Adrenal gland (tissue), 12 donors: ENCODE measurements around the gene GMFB. TPM values are rescaled to one million over a fixed set of nuclear protein-coding genes. Genes with fewer than 3 reads are reported as not detected.

ENCODE experiments used
- DNase-seq, 7 donors: peaks; one replicate each; pipeline ENCODE4 v3.0.0-alpha.2; 2019 to 2020
- H3K27ac ChIP-seq, 5 donors: fragments of 200-600 bp; sonication (generic) in 4 of 5; 1 replicate in 3 of 5; 2 replicates in 2 of 5; pipeline versions ENCODE4 v1.5.1 to v1.8.0; 2016 to 2020; ENCODE audit warnings: mild to moderate bottlenecking in 1 of 5
- H3K27me3 ChIP-seq: fragments of 200-600 bp; 2 replicates; pipeline ENCODE4 v1.8.0; 2021
- H3K36me3 ChIP-seq, 2 donors: fragments of 200-600 bp; replicated peaks in 1 of 2; 1 replicate in 1 of 2; 2 replicates in 1 of 2; pipeline versions ENCODE4 v1.5.1 to v1.8.0; 2018 to 2022
- H3K4me1 ChIP-seq, 2 donors: fragments of 200-600 bp; replicated peaks in 1 of 2; 1 replicate in 1 of 2; 2 replicates in 1 of 2; pipeline versions ENCODE4 v1.5.1 to v1.8.0; 2018 to 2021
- H3K4me3 ChIP-seq, 4 donors: fragments of 200-600 bp; sonication (generic) in 3 of 4; one replicate each; pipeline ENCODE4 v1.5.1; 2016 to 2018
- H3K9me3 ChIP-seq, 3 donors: fragments of 200-600 bp; sonication (generic) in 1 of 3; replicated peaks in 1 of 3; 1 replicate in 2 of 3; 2 replicates in 1 of 3; pipeline versions ENCODE4 v1.5.1 to v1.8.0; 2016 to 2021
- POLR2A ChIP-seq, 2 donors: fragments of 450-650 bp; IDR thresholded peaks; one replicate each; pipeline ENCODE4 v1.6.1; 2017; ENCODE audit warnings: antibody characterized with exemption in 2 of 2, mild to moderate bottlenecking in 2 of 2, moderate library complexity in 1 of 2
- WGBS, 4 donors: extraction: QIAGEN DNeasy Blood & Tissue Kit in 2 of 4; methylation state at CpG; one replicate each; pipeline versions ENCODE4 v1.1.5 to v1.1.7; 2013 to 2017; 5-methylcytosine and 5-hydroxymethylcytosine counted together
- intact Hi-C, 2 donors: fragments of 100-400 bp; cut with DNase I; formaldehyde crosslinking; loops; one replicate each; pipeline versions ENCODE4 v1.14.1 to v1.15.0; 2022 to 2023
- polyA plus RNA-seq, 3 donors: library from polyadenylated mRNA; stranded (reverse); fragments of 200-250 nt in 2 of 3; fragments of 350-450 nt in 1 of 3; fragmentation: Illumina TruSeq in 1 of 3; extraction: RNeasy Lipid Tissue Mini Kit (QIAGEN cat#74804) in 1 of 3; gene quantifications; one replicate each; pipeline ENCODE4 v1.2.3, GENCODE V29; 2013 to 2014
- total RNA-seq, 9 donors: library from RNA; depleted of rRNA in 4 of 9; stranded (reverse); fragments of >200 nt in 4 of 9; fragments of 120-200 nt in 1 of 9; fragmentation: NEBNext Ultra II Directional in 1 of 9; extraction: Animal tissue kit (Norgen Biotek cat#: 25700) in 1 of 9; gene quantifications; one replicate each; pipeline versions ENCODE4 v1.1.0 to v1.2.4, GENCODE V29; 2013 to 2023
- TF ChIP-seq, protein P1 (sequence below), 6 experiments: fragments of 450-650 bp in 4 of 6; fragments of 200-600 bp in 2 of 6; sonication (generic) in 1 of 6; IDR thresholded peaks; 1 replicate in 5 of 6; 2 replicates in 1 of 6; pipeline versions ENCODE4 v1.5.1 to v1.8.0; 2016 to 2021; ENCODE audit warnings: antibody characterized with exemption in 6 of 6, mild to moderate bottlenecking in 2 of 6, moderate library complexity in 1 of 6
- donor health status: healthy with polysubstance abuse.
- donor health status: Bipolar disorder and iron deficiency.
- donor health status: DM: yes; HTN: yes; CAD: no.
- donor health status: DM: no; HTN: no; CAD: no.
- donor health status: DM: no; HTN: no; CAD: no.
- donor health status: DM: yes; HTN: yes; CAD: no.

Gene GMFB
- total and polyA plus RNA-seq, 12 donors, result 8.2 to 66.3 (median 45.5) TPM

DNA sequence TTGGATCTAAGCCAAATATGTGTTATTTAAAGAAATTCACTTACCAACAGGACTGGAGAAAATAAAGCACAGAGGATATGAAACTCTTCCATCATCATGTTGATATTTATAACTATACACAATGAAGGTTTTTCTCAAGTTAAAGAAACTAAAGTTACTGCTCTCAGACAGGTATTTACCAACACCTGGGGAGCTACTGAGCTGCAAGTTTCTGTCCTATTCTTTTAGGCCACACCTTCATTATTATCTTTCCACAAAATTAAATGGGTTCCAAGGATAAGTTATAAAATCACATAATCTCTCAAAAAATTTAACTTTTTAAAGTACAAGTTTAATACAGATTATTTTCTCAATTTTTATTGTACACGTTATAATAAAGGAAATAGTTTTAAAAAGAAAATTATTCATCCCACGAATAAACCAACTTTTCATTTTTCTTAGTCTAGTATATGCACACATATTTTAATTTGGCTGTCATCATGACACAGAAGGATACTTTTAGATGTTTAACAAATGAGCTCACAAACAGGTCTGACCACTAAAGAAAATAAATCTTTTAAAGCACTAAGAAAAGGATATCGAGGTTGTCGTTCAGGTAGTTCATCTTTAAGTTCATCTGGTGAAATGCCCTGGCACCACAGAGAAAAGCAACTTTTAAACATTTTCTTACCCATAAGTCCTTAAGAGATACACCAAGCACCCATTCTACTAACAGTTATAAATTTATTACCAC is 7.8 kb downstream of the GMFB start:
- Histone ChIP-seq H3K36me3 (peaks cover 0 to 14% of the 10 kb centered on the region in 2 donors), H3K4me1 (peaks cover 0 to 35% of the 10 kb centered on the region in 2 donors), H3K27me3 (no peaks in the 10 kb centered on the region), H3K9me3 (peaks cover 0 to 7% (median 0%) of the 10 kb centered on the region in 3 donors), H3K27ac (no peak overlapping the region), H3K4me3 (no peak overlapping the region)
- WGBS, 4 donors, result 88 to 93% (median 91%) methylated on average over 4 of the region's 4 CpGs
- intact Hi-C loops, result no loop called here
- TF ChIP-seq POLR2A (IDR thresholded peaks at IDR 0.05), result no peak
- TF ChIP-seq, protein P1, sequence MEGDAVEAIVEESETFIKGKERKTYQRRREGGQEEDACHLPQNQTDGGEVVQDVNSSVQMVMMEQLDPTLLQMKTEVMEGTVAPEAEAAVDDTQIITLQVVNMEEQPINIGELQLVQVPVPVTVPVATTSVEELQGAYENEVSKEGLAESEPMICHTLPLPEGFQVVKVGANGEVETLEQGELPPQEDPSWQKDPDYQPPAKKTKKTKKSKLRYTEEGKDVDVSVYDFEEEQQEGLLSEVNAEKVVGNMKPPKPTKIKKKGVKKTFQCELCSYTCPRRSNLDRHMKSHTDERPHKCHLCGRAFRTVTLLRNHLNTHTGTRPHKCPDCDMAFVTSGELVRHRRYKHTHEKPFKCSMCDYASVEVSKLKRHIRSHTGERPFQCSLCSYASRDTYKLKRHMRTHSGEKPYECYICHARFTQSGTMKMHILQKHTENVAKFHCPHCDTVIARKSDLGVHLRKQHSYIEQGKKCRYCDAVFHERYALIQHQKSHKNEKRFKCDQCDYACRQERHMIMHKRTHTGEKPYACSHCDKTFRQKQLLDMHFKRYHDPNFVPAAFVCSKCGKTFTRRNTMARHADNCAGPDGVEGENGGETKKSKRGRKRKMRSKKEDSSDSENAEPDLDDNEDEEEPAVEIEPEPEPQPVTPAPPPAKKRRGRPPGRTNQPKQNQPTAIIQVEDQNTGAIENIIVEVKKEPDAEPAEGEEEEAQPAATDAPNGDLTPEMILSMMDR (IDR thresholded peaks at IDR 0.05), result no peak
- no peak for DNase-seq

DNA sequence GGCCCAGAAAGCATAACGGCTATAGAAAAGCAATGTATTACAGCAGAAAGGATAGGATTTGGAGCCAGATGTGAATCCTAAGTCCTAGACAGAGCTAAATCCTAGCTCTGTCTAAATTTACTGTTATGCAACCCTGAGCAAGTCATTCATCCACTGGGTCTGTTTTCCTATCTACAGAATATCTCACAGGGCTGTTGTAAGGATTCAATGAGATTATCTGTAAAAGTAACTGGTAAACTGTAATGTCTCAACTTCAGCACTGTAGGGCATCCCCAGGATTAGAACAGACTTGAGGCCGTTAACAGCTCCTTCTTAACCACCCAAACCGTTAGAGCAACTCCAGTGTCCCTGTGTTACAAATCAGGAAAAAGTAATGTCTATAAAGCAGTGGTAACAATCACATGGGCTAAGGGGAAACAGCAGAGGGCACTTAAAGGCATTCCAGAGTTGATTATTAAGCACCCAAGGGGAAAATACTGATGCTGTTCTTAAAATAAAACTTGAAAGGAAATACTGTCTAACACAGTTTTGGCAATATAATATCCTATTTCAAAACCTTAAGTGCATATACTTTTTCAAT is 10.1 kb downstream of the GMFB start:
- Histone ChIP-seq H3K36me3 (peaks cover 0 to 14% of the 10 kb centered on the region in 2 donors), H3K27ac (no peak overlapping the region), H3K27me3 (no peaks in the 10 kb centered on the region), H3K4me1 (peaks cover 0 to 13% of the 10 kb centered on the region in 2 donors), H3K9me3 (peaks cover 0 to 7% (median 0%) of the 10 kb centered on the region in 3 donors), H3K4me3 (no peak overlapping the region)
- WGBS, 4 donors, result 76 to 91% (median 86%) methylated on average over 3 of the region's 3 CpGs
- no peak for DNase-seq
- intact Hi-C loops, result no loop called here
- no peak for TF ChIP-seq POLR2A (IDR thresholded peaks at IDR 0.05)
- TF ChIP-seq, protein P1 (IDR thresholded peaks at IDR 0.05), result no peak

- 92 to 96% (median 93%) methylated on average over 4 of the region's 4 CpGs for WGBS, 4 donors
- Histone ChIP-seq H3K4me3 (no peak overlapping the region), H3K27me3 (no peaks in the 10 kb centered on the region), H3K36me3 (peaks cover 0 to 14% of the 10 kb centered on the region in 2 donors), H3K4me1 (peaks cover 0 to 16% of the 10 kb centered on the region in 2 donors), H3K9me3 (peaks cover 0 to 7% (median 0%) of the 10 kb centered on the region in 3 donors), H3K27ac (no peak overlapping the region)
- TF ChIP-seq, protein P1 (IDR thresholded peaks at IDR 0.05), result no peak
- TF ChIP-seq POLR2A (IDR thresholded peaks at IDR 0.05), result no peak
- no peak for DNase-seq
- intact Hi-C loops, result no loop called here
Observed at GRCh38 chr14:54475911-54476310, 12.9 kb downstream of the GMFB start.

- Histone ChIP-seq H3K27ac (no peak overlapping the region), H3K36me3 (peaks cover 0 to 14% of the 10 kb centered on the region in 2 donors), H3K27me3 (no peaks in the 10 kb centered on the region), H3K4me1 (peaks cover 0 to 16% of the 10 kb centered on the region in 2 donors), H3K4me3 (no peak overlapping the region), H3K9me3 (peaks cover 0 to 7% (median 0%) of the 10 kb centered on the region in 3 donors)
- TF ChIP-seq, protein P1 (IDR thresholded peaks at IDR 0.05), result no peak
- TF ChIP-seq POLR2A (IDR thresholded peaks at IDR 0.05), result no peak
- WGBS, 4 donors, result 80 to 84% (median 82%) methylated on average over 4 of the region's 4 CpGs
- intact Hi-C loops, result no loop called here
- DNase-seq, result no peak
Observed at GRCh38 chr14:54475187-54475899, 13.4 kb downstream of the GMFB start.
